ENCODE measurements around the gene SAMHD1.

DNA sequence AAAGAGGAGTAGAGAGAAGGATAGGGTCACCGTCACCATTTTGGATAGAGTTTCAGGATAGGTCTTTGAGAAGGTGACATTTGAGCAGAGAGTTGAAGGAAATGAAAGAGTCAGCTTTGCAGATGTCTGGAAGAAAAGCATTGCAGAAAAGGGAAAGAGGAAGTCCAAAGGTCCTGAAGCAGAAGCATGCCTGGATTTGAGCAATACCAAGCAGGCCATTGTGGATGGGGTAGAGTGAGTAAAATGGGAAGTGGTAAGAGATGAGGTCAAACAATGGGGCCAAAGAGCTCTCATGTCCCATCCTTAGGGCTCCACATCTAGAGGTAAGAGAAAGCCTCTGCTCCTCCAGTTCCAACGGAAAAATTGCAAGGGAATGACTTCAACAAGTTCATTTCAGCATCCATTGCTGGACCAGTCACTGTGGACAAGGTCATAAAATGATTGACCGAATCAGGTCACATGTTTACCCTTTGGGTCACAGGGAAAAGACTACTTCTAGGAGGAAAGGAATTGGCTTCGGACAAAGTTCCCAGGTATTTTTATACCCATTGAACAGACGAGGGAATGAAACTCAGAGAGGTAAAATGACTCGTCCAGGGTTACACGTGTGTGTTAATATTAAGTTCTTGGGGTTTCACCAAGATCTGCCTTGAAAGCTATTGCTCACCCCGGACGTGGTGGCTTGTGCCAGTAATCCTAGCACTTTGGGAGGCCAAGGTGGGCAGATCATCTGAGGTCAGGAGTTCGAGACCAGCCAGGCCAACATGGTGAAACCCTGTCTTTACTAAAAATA lies 6.6 kb upstream of the SAMHD1 start:
- TF ChIP-seq, protein P1, sequence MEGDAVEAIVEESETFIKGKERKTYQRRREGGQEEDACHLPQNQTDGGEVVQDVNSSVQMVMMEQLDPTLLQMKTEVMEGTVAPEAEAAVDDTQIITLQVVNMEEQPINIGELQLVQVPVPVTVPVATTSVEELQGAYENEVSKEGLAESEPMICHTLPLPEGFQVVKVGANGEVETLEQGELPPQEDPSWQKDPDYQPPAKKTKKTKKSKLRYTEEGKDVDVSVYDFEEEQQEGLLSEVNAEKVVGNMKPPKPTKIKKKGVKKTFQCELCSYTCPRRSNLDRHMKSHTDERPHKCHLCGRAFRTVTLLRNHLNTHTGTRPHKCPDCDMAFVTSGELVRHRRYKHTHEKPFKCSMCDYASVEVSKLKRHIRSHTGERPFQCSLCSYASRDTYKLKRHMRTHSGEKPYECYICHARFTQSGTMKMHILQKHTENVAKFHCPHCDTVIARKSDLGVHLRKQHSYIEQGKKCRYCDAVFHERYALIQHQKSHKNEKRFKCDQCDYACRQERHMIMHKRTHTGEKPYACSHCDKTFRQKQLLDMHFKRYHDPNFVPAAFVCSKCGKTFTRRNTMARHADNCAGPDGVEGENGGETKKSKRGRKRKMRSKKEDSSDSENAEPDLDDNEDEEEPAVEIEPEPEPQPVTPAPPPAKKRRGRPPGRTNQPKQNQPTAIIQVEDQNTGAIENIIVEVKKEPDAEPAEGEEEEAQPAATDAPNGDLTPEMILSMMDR (IDR thresholded peaks at IDR 0.05), result no peak
- TF ChIP-seq POLR2A (IDR thresholded peaks at IDR 0.05), result no peak
